HEK293 (cell line): ENCODE measurements around the gene PCDHA6.
A peak's percentile ranks its signal among the peaks of the same experiment; 100 is the strongest.
"Not testable (repeated sequence)": the region's sequence is repeated elsewhere in the genome, so short reads cannot be mapped to it uniquely, and the experiment has no call there.

Experiments
- CTCF ChIA-PET: fragments of 350-600 bp; formaldehyde crosslinking; extraction: SDS; loops from one replicate; lab custom pipeline; 2021; ENCODE audit warnings: antibody characterized with exemption; lab: Yijun Ruan, JAX
- POLR2A ChIA-PET: fragments of 300-600 bp; formaldehyde crosslinking; extraction: SDS; loops from one replicate; lab custom pipeline; 2020; ENCODE audit warnings: antibody characterized with exemption, inconsistent platforms; lab: Yijun Ruan, JAX
- H3K27ac ChIP-seq: fragments of 200-500 bp; sonication (Bioruptor generic); 2 replicates; pipeline ENCODE4 v1.5.1; 2014; ENCODE audit warnings: low read depth, low read length, control low read depth, inconsistent platforms; ENCODE audit errors: extremely low read depth
- H3K36me3 ChIP-seq, 2 experiments: fragments of 200-500 bp in 1 of 2; sonication (Bioruptor generic) in 1 of 2; 1 replicate in 1 of 2; 2 replicates in 1 of 2; pipeline ENCODE4 v1.5.1; 2014 to 2017; ENCODE audit warnings: inconsistent platforms in 2 of 2, low read length in 2 of 2; ENCODE audit not compliant: control insufficient read depth in 2 of 2, insufficient read depth in 1 of 2
- H3K4me1 ChIP-seq: fragments of 200-500 bp; sonication (Bioruptor generic); 2 replicates; pipeline ENCODE4 v1.5.1; 2014; ENCODE audit warnings: mild to moderate bottlenecking, low read length, inconsistent platforms; ENCODE audit not compliant: control insufficient read depth, insufficient read depth
- H3K4me3 ChIP-seq: 2 replicates; pipeline ENCODE4 v1.5.1; 2011; ENCODE audit warnings: low read depth, mild to moderate bottlenecking, control low read depth, low read length, moderate library complexity
- H3K9me3 ChIP-seq: fragments of 200-500 bp; sonication (Bioruptor generic); 2 replicates; pipeline ENCODE4 v1.5.1; 2014; ENCODE audit warnings: low read depth, low read length, inconsistent platforms; ENCODE audit not compliant: control insufficient read depth, insufficient read depth
- BCL6B ChIP-seq: fragments of 450-650 bp; formaldehyde crosslinking; IDR thresholded peaks from 2 replicates; pipeline ENCODE4 v1.5.1; 2017; ENCODE audit warnings: missing biosample characterization, missing genetic modification characterization
- GLIS2 ChIP-seq: fragments of 450-650 bp; formaldehyde crosslinking; IDR thresholded peaks from 2 replicates; pipeline ENCODE4 v1.5.1; 2016; ENCODE audit warnings: missing biosample characterization, missing genetic modification characterization
- HIC1 ChIP-seq: fragments of 450-650 bp; formaldehyde crosslinking; IDR thresholded peaks from 2 replicates; pipeline ENCODE4 v1.5.1; 2016; ENCODE audit warnings: missing biosample characterization, missing genetic modification characterization
- HOXD13 ChIP-seq: sonication (generic); formaldehyde crosslinking; IDR thresholded peaks from 2 replicates; pipeline ENCODE4 v1.8.0; 2022; ENCODE audit warnings: missing genetic modification reagents, borderline replicate concordance
- PATZ1 ChIP-seq: fragments of 450-650 bp; formaldehyde crosslinking; IDR thresholded peaks from 2 replicates; pipeline ENCODE4 v1.5.1; 2016; ENCODE audit warnings: missing biosample characterization, missing genetic modification characterization
- PBX3 ChIP-seq: sonication (generic); formaldehyde crosslinking; IDR thresholded peaks from 2 replicates; pipeline ENCODE4 v1.8.1; 2022; ENCODE audit warnings: mild to moderate bottlenecking, moderate library complexity, missing genetic modification reagents
- REST ChIP-seq: fragments of 450-650 bp; formaldehyde crosslinking; IDR thresholded peaks from 2 replicates; pipeline ENCODE4 v1.5.1; 2016; ENCODE audit warnings: missing biosample characterization, missing genetic modification characterization
- TRIM28 ChIP-seq: IDR thresholded peaks from 2 replicates; pipeline ENCODE4 v1.6.1; 2011; ENCODE audit warnings: low read length, control low read depth, borderline replicate concordance
- YY2 ChIP-seq: fragments of 450-650 bp; formaldehyde crosslinking; IDR thresholded peaks from 2 replicates; pipeline ENCODE4 v1.5.1; 2016; ENCODE audit warnings: missing biosample characterization, missing genetic modification characterization
- ZNF157 ChIP-seq: fragments of 450-650 bp; formaldehyde crosslinking; IDR thresholded peaks from 2 replicates; pipeline ENCODE4 v1.5.1; 2016; ENCODE audit warnings: missing biosample characterization, missing genetic modification characterization
- ZNF169 ChIP-seq: fragments of 450-650 bp; formaldehyde crosslinking; IDR thresholded peaks from 2 replicates; pipeline ENCODE4 v1.5.1; 2016; ENCODE audit warnings: missing biosample characterization, missing genetic modification characterization
- ZNF2 ChIP-seq: fragments of 450-650 bp; formaldehyde crosslinking; IDR thresholded peaks from 2 replicates; pipeline ENCODE4 v1.5.1; 2016; ENCODE audit warnings: missing biosample characterization, missing genetic modification characterization
- ZNF311 ChIP-seq: fragments of 450-650 bp; formaldehyde crosslinking; IDR thresholded peaks from 2 replicates; pipeline ENCODE4 v1.5.1; 2017; ENCODE audit warnings: missing biosample characterization, missing genetic modification characterization, borderline replicate concordance
- ZNF341 ChIP-seq: fragments of 450-650 bp; formaldehyde crosslinking; IDR thresholded peaks from 2 replicates; pipeline ENCODE4; 2016; ENCODE audit warnings: low read depth, missing biosample characterization, missing genetic modification characterization
- ZNF433 ChIP-seq: fragments of 450-650 bp; formaldehyde crosslinking; IDR thresholded peaks from 2 replicates; pipeline ENCODE4 v1.5.1; 2016; ENCODE audit warnings: missing biosample characterization, missing genetic modification characterization, low read depth
- ZNF449 ChIP-seq: fragments of 450-650 bp; formaldehyde crosslinking; IDR thresholded peaks from 2 replicates; pipeline ENCODE4 v1.5.1; 2017; ENCODE audit warnings: missing biosample characterization, mild to moderate bottlenecking, missing genetic modification characterization, moderate library complexity
- ZNF654 ChIP-seq: fragments of 450-650 bp; formaldehyde crosslinking; IDR thresholded peaks from 2 replicates; pipeline ENCODE4 v1.5.1; 2016; ENCODE audit warnings: low read depth, missing biosample characterization, missing genetic modification characterization
- ZNF791 ChIP-seq: fragments of 450-650 bp; formaldehyde crosslinking; IDR thresholded peaks from 2 replicates; pipeline ENCODE4 v1.5.1; 2016; ENCODE audit warnings: missing biosample characterization, missing genetic modification characterization

Gene PCDHA6

GRCh38 chr5:140796072-140796717 is 31.6 kb upstream of the PCDHA6 start:
- not testable (repeated sequence) for H3K4me3 ChIP-seq

GRCh38 chr5:140796718-140797095 is 31.1 kb upstream of the PCDHA6 start:
- ChIA-PET POLR2A (no interaction called here), CTCF (no interaction called here)
- Histone ChIP-seq H3K4me3 (no peak overlapping the region), H3K4me1 (no peaks in the 10 kb centered on the region), H3K9me3 (no peaks in the 10 kb centered on the region), H3K27ac (no peak overlapping the region), H3K36me3 (no peaks in the 10 kb centered on the region)
- TF ChIP-seq TRIM28 = no peak
- TF ChIP-seq PBX3 (CRISPR knock-in tag) = no peak
- no peak for TF ChIP-seq PATZ1 (tag by site-specific recombination)
- no peak for TF ChIP-seq ZNF433
- no peak for TF ChIP-seq ZNF341 (tag by site-specific recombination)
- no peak for TF ChIP-seq GLIS2 (tag by site-specific recombination)
- no peak for TF ChIP-seq ZNF449 (tag by site-specific recombination)
- TF ChIP-seq ZNF169 (tag by site-specific recombination) = no peak
- no peak for TF ChIP-seq ZNF791 (tag by site-specific recombination)
- TF ChIP-seq HOXD13 (CRISPR knock-in tag) = no peak
- no peak for TF ChIP-seq ZNF157
- no peak for TF ChIP-seq ZNF654
- TF ChIP-seq HIC1 (tag by site-specific recombination) = no peak
- TF ChIP-seq ZNF2 (tag by site-specific recombination) = no peak
- TF ChIP-seq ZNF311 (tag by site-specific recombination) = no peak
- TF ChIP-seq BCL6B (tag by site-specific recombination) = no peak
- no peak for TF ChIP-seq YY2 (tag by site-specific recombination)

More at GRCh38 chr5:140796072-140796717, 31.6 kb upstream of the PCDHA6 start:
- TF ChIP-seq REST (tag by site-specific recombination) = peak; percentile 52; the same call in 1 of the 2 replicates
- H3K4me1 ChIP-seq, H3K27ac ChIP-seq, POLR2A ChIA-PET, H3K9me3 ChIP-seq, H3K36me3 ChIP-seq: not testable (repeated sequence)
- CTCF ChIA-PET = interaction anchor here (1.0 to 1.9 kb wide), 2 partner anchors 10 to 11 kb away, joined by 4 to 6 read pairs; partner anchors contain the start of genes PCDHA1 and PCDHA4
